SK-N-SH (cell line): ENCODE data around the gene KIF13A. TPM values are rescaled to one million over a fixed set of nuclear protein-coding genes. Genes with fewer than 3 reads are reported as not detected.
"Not testable (repeated sequence)": the region's sequence is repeated elsewhere in the genome, so short reads cannot be mapped to it uniquely, and the experiment has no call there.

ENCODE experiments used
- CTCF ChIA-PET: fragments of 300-600, 350-600 bp; formaldehyde crosslinking; extraction: SDS; loops from one replicate; lab custom pipeline; 2021; lab: Yijun Ruan, JAX
- POLR2A ChIA-PET: fragments of 350-600 bp; sonication (Branson Sonifier 250); formaldehyde crosslinking; extraction: SDS; loops from one replicate; lab custom pipeline; 2020; ENCODE audit warnings: antibody characterized with exemption, inconsistent platforms; lab: Yijun Ruan, JAX
- DNase-seq: peaks from one replicate; pipeline ENCODE4 v3.0.0; 2012
- H2AFZ ChIP-seq: fragments of 200-600 bp; sonication (generic); 2 replicates; pipeline ENCODE4 v1.8.1; 2016; ENCODE audit warnings: antibody characterized with exemption, mild to moderate bottlenecking, low read depth
- H3F3A ChIP-seq: fragments of 200-600 bp; sonication (generic); replicated peaks from 2 replicates; pipeline ENCODE3; 2016; ENCODE audit warnings: antibody characterized with exemption, mild to moderate bottlenecking; ENCODE audit not compliant: insufficient read depth
- H3K27ac ChIP-seq, 2 experiments: fragments of 200-500 bp in 1 of 2; fragments of 200-600 bp in 1 of 2; sonication (Bioruptor generic) in 1 of 2; sonication (generic), shearing (Covaris generic) in 1 of 2; 2 replicates each; pipeline versions ENCODE4 v1.5.1 to v1.6.1; 2014 to 2016; ENCODE audit warnings: low read depth in 2 of 2, inconsistent platforms in 1 of 2, low read length in 1 of 2, mild to moderate bottlenecking in 1 of 2, mixed read lengths in 1 of 2
- H3K27me3 ChIP-seq: fragments of 200-600 bp; sonication (generic), shearing (Covaris generic); 2 replicates; pipeline ENCODE4 v1.6.1; 2016; ENCODE audit warnings: mixed run types; ENCODE audit not compliant: insufficient read depth
- H3K36me3 ChIP-seq, 2 experiments: fragments of 200-500 bp in 1 of 2; fragments of 200-600 bp in 1 of 2; sonication (Bioruptor generic) in 1 of 2; sonication (generic) in 1 of 2; replicated peaks in 1 of 2; 2 replicates each; pipeline versions ENCODE3 to v1.5.1; 2014 to 2016; ENCODE audit warnings: low read length in 1 of 2, mild to moderate bottlenecking in 1 of 2; ENCODE audit not compliant: insufficient read depth in 2 of 2, control insufficient read depth in 1 of 2
- H3K4me1 ChIP-seq, 2 experiments: fragments of 200-500 bp in 1 of 2; fragments of 200-600 bp in 1 of 2; sonication (Bioruptor generic) in 1 of 2; sonication (generic), shearing (Covaris generic) in 1 of 2; 2 replicates each; pipeline versions ENCODE4 v1.5.1 to v1.6.1; 2014 to 2016; ENCODE audit warnings: low read depth in 1 of 2, low read length in 1 of 2, mixed run types in 1 of 2; ENCODE audit not compliant: insufficient read depth in 2 of 2, control insufficient read depth in 1 of 2
- H3K4me2 ChIP-seq: fragments of 200-600 bp; sonication (generic), shearing (Covaris generic); 2 replicates; pipeline ENCODE4 v1.6.1; 2017; ENCODE audit warnings: mixed run types
- H3K4me3 ChIP-seq, 2 experiments: fragments of 200-500 bp in 1 of 2; fragments of 200-600 bp in 1 of 2; sonication (Bioruptor generic) in 1 of 2; sonication (generic), shearing (Covaris generic) in 1 of 2; 2 replicates each; pipeline versions ENCODE4 v1.5.1 to v1.8.1; 2014 to 2016; ENCODE audit warnings: low read depth in 2 of 2, inconsistent platforms in 1 of 2, low read length in 1 of 2, mild to moderate bottlenecking in 1 of 2, mixed read lengths in 1 of 2, moderate library complexity in 1 of 2
- H3K79me2 ChIP-seq: fragments of 200-600 bp; sonication (generic); 2 replicates; pipeline ENCODE4 v1.8.1; 2017; ENCODE audit warnings: mild to moderate bottlenecking; ENCODE audit not compliant: insufficient read depth
- H3K9ac ChIP-seq: fragments of 200-600 bp; sonication (generic); 2 replicates; pipeline ENCODE4 v1.6.1; 2017; ENCODE audit warnings: mixed run types
- H3K9me2 ChIP-seq: fragments of 200-600 bp; sonication (generic); 2 replicates; pipeline ENCODE4 v1.6.1; 2017; ENCODE audit warnings: mixed run types
- H3K9me3 ChIP-seq: fragments of 200-600 bp; sonication (generic); 2 replicates; pipeline ENCODE4 v1.6.1; 2017; ENCODE audit warnings: mixed run types, mild to moderate bottlenecking, moderate library complexity
- H4K20me1 ChIP-seq: fragments of 200-600 bp; sonication (generic); 2 replicates; pipeline ENCODE4 v1.6.1; 2017; ENCODE audit warnings: mild to moderate bottlenecking, mixed run types; ENCODE audit not compliant: insufficient read depth
- CHD2 ChIP-seq: fragments of 150-350 bp; IDR thresholded peaks from 2 replicates; pipeline ENCODE4 v1.6.1; 2018; ENCODE audit warnings: low read length; ENCODE audit not compliant: partially characterized antibody
- CTCF ChIP-seq: fragments of 200-600 bp; sonication (generic); IDR thresholded peaks from 2 replicates; pipeline ENCODE4 v1.6.1; 2017; ENCODE audit warnings: antibody characterized with exemption, mild to moderate bottlenecking, moderate library complexity
- ELF1 ChIP-seq: IDR thresholded peaks from 2 replicates; pipeline ENCODE4 v1.4.0; 2012
- EZH2phosphoT487 ChIP-seq: fragments of 200-600 bp; sonication (generic); IDR thresholded peaks from 2 replicates; pipeline ENCODE4 v1.6.1; 2017; ENCODE audit warnings: low read depth, mixed run types, mild to moderate bottlenecking, antibody characterized with exemption, moderate library complexity, borderline replicate concordance
- GATA2 ChIP-seq: sonication (generic); formaldehyde crosslinking; IDR thresholded peaks from 2 replicates; pipeline ENCODE4 v1.5.0; 2020; ENCODE audit warnings: mild to moderate bottlenecking, missing genetic modification reagents
- MEF2A ChIP-seq: IDR thresholded peaks from 2 replicates; pipeline ENCODE4 v1.4.0; 2012; ENCODE audit warnings: low read depth, borderline replicate concordance
- NFIC ChIP-seq: IDR thresholded peaks from 2 replicates; pipeline ENCODE4 v1.4.0; 2012; ENCODE audit warnings: borderline replicate concordance
- NRF1 ChIP-seq: IDR thresholded peaks from 2 replicates; pipeline ENCODE4 v1.6.1; 2012; ENCODE audit warnings: low read depth, mild to moderate bottlenecking, low read length
- POLR2AphosphoS5 ChIP-seq: IDR thresholded peaks from 2 replicates; pipeline ENCODE4 v1.6.1; 2012; ENCODE audit warnings: low read depth, low read length
- WGBS: methylation state at CpG from one replicate; pipeline ENCODE4 v1.1.6; 2017; ENCODE audit warnings: low lambda C conversion rate; 5-methylcytosine and 5-hydroxymethylcytosine counted together
- polyA plus RNA-seq, 3 experiments: library from polyadenylated mRNA; depleted of rRNA; stranded (reverse); fragments of >200 nt; gene quantifications; 2 replicates each; pipeline ENCODE4 v1.2.3, GENCODE V29; 2012
- TF ChIP-seq, protein P1 (sequence below): IDR thresholded peaks from 2 replicates; pipeline ENCODE4; 2012

Gene KIF13A
- polyA plus RNA-seq, 1 of the 3 experiments (the other 2 are of a cell fraction): 18.2 TPM

GRCh38 chr6:17758119-17758518 lies 229.3 kb downstream of the KIF13A start:
- WGBS: 97% methylated on average over 6 of the region's 6 CpGs
- Histone ChIP-seq H3K27ac (no peak overlapping the region), H3F3A (peaks cover 6% of the 10 kb centered on the region), H3K4me3 (no peak overlapping the region), H3K4me2 (no peak overlapping the region), H3K9ac (no peak overlapping the region), H3K79me2 (no peaks in the 10 kb centered on the region), H2AFZ (no peak overlapping the region), H3K9me2 (no peaks in the 10 kb centered on the region), H4K20me1 (no peaks in the 10 kb centered on the region), H3K36me3 (peaks cover 7 to 11% of the 10 kb centered on the region in 2 experiments), H3K27me3 (no peaks in the 10 kb centered on the region), H3K9me3 (no peaks in the 10 kb centered on the region), H3K4me1 (no peaks in the 10 kb centered on the region)
- ChIA-PET CTCF (interaction anchor here (0.7 kb wide), 1 partner anchor 173 kb away, joined by 3 read pairs; no protein-coding TSS in a partner anchor), POLR2A (no interaction called here)
- TF ChIP-seq, protein P1, sequence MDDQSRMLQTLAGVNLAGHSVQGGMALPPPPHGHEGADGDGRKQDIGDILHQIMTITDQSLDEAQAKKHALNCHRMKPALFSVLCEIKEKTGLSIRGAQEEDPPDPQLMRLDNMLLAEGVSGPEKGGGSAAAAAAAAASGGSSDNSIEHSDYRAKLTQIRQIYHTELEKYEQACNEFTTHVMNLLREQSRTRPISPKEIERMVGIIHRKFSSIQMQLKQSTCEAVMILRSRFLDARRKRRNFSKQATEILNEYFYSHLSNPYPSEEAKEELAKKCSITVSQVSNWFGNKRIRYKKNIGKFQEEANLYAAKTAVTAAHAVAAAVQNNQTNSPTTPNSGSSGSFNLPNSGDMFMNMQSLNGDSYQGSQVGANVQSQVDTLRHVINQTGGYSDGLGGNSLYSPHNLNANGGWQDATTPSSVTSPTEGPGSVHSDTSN: no peak
- no peak for TF ChIP-seq MEF2A
- TF ChIP-seq GATA2: no peak
- TF ChIP-seq ELF1: no peak
- no peak for TF ChIP-seq EZH2phosphoT487
- no peak for TF ChIP-seq POLR2AphosphoS5
- TF ChIP-seq CHD2: no peak
- no peak for TF ChIP-seq CTCF
- no peak for TF ChIP-seq NFIC
- DNase-seq: no peak

DNA sequence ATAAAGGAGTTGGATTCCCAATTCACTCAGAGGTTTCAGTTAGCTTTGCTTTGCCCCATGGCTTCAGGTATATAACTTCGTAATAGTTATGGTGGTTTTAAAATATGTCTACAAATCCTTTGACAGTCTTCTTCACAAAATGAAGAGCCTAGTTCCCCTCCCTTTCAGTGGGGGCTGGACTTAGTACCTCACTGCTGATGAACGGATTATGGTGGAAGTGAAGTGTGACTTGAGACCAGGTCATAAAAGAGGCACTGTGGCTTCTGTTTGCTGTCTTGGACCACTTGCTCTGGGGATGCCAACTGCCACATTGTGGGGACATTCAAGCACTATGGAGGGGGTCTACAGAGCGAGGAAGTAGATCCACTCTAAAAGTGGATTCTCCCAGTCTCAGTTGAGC lies 233.2 kb downstream of the KIF13A start:
- no peak for DNase-seq
- Histone ChIP-seq H3K4me3 (no peak overlapping the region), H3K79me2 (no peaks in the 10 kb centered on the region), H3K9ac (no peak overlapping the region), H2AFZ (no peak overlapping the region), H3K4me1 (no peaks in the 10 kb centered on the region), H3K27ac (no peak overlapping the region), H3K4me2 (no peak overlapping the region), H3K9me3 (no peaks in the 10 kb centered on the region), H3K27me3 (no peaks in the 10 kb centered on the region), H4K20me1 (no peaks in the 10 kb centered on the region), H3K9me2 (no peaks in the 10 kb centered on the region), H3F3A (peaks cover 6% of the 10 kb centered on the region), H3K36me3 (no peaks in the 10 kb centered on the region)
- POLR2A ChIA-PET: no interaction called here
- no peak for TF ChIP-seq NRF1
- CTCF ChIA-PET: no interaction called here
- WGBS: 92% methylated on average over 3 of the region's 3 CpGs

- CTCF ChIA-PET, H3K9ac ChIP-seq, H3K36me3 ChIP-seq, H3K79me2 ChIP-seq, H4K20me1 ChIP-seq, H3K4me3 ChIP-seq, H3K27me3 ChIP-seq, H3K27ac ChIP-seq, DNase-seq, H3F3A ChIP-seq, H3K9me3 ChIP-seq, H3K4me1 ChIP-seq, POLR2A ChIA-PET, H2AFZ ChIP-seq, H3K4me2 ChIP-seq, H3K9me2 ChIP-seq: not testable (repeated sequence)
- 95% methylated on average over 12 of the region's 35 CpGs for WGBS
Observed at GRCh38 chr6:17745324-17745723, 242.1 kb downstream of the KIF13A start.

GRCh38 chr6:17744757-17745308 lies 242.6 kb downstream of the KIF13A start:
- H3K9me2 ChIP-seq: not testable (repeated sequence)

More at GRCh38 chr6:17744757-17745308, 242.6 kb downstream of the KIF13A start:
- H3K4me3 ChIP-seq, H3K27me3 ChIP-seq, H4K20me1 ChIP-seq, H3K9me3 ChIP-seq, POLR2A ChIA-PET, H2AFZ ChIP-seq, H3K9ac ChIP-seq, H3K27ac ChIP-seq, H3K4me1 ChIP-seq, CTCF ChIA-PET, DNase-seq, H3K79me2 ChIP-seq, H3F3A ChIP-seq, H3K36me3 ChIP-seq, H3K4me2 ChIP-seq: not testable (repeated sequence)
- WGBS: 84% methylated on average over 9 of the region's 13 CpGs
